GM23248 (cell line): ENCODE measurements around the gene UNC13A.

Experiments used
- EZH2 ChIP-seq: fragments of 200-600 bp; sonication (generic); IDR thresholded peaks from 2 replicates; pipeline ENCODE4 v1.6.1; 2018; ENCODE audit warnings: antibody characterized with exemption, mild to moderate bottlenecking; ENCODE audit not compliant: insufficient read depth, poor library complexity, severe bottlenecking
- EZH2phosphoT487 ChIP-seq: fragments of 200-600 bp; sonication (generic); IDR thresholded peaks from 2 replicates; pipeline ENCODE4 v1.6.1; 2018; ENCODE audit warnings: antibody characterized with exemption, moderate library complexity, mild to moderate bottlenecking, low read depth; ENCODE audit not compliant: insufficient read depth

- TF ChIP-seq EZH2 (no peak), EZH2phosphoT487 (no peak)
Observed at GRCh38 chr19:17614476-17614875, 73.7 kb downstream of the UNC13A start.
